ENCODE measurements around the gene RLN3. TPM values are rescaled to one million over a fixed set of nuclear protein-coding genes. Genes with fewer than 3 reads are reported as not detected.

The RLN3 gene
- total and polyA plus RNA-seq, 8 donors: not detected

GRCh38 chr19:13983213-13983889, 44.6 kb upstream of the RLN3 start:
- peak in 1 of 2 donors; percentile 75 for DNase-seq
- peaks cover 4 to 46% (median 39%) of the 10 kb centered on the region in 4 donors for H3K36me3 ChIP-seq
- TF ChIP-seq EP300 (IDR thresholded peaks at IDR 0.05) (no peak), POLR2AphosphoS5 (IDR thresholded peaks at IDR 0.05) (no peak), CTCF (IDR thresholded peaks at IDR 0.05) (no peak), POLR2A (IDR thresholded peaks at IDR 0.05) (no peak)
- peak overlapping the region in 2 of 5 donors; percentile 10 to 39 for H3K27ac ChIP-seq
- peaks cover 33 to 50% (median 35%) of the 10 kb centered on the region in 4 donors for H3K4me1 ChIP-seq
- no peaks in the 10 kb centered on the region for H3K9me3 ChIP-seq
- H3K4me3 ChIP-seq: no peak overlapping the region
- H3K27me3 ChIP-seq: no peaks in the 10 kb centered on the region
- 73 to 83% (median 76%) methylated on average over 11 to 21 of the region's 21 CpGs for WGBS, 5 donors
- intact Hi-C loops (cut with DNase I; ENCODE audit: low total_unique reads): no loop called here

GRCh38 chr19:13984186-13984585, 43.8 kb upstream of the RLN3 start:
- TF ChIP-seq POLR2AphosphoS5 (IDR thresholded peaks at IDR 0.05): no peak
- no peak for TF ChIP-seq CTCF (IDR thresholded peaks at IDR 0.05)
- no peak for TF ChIP-seq EP300 (IDR thresholded peaks at IDR 0.05)
- no peak for TF ChIP-seq POLR2A (IDR thresholded peaks at IDR 0.05)
- H3K27ac ChIP-seq: no peak overlapping the region
- H3K36me3 ChIP-seq: peaks cover 4 to 53% (median 46%) of the 10 kb centered on the region in 4 donors
- no peaks in the 10 kb centered on the region for H3K27me3 ChIP-seq
- 60 to 90% (median 77%) methylated on average over 1 to 15 of the region's 15 CpGs for WGBS, 5 donors
- DNase-seq: no peak
- peaks cover 24 to 46% (median 28%) of the 10 kb centered on the region in 4 donors for H3K4me1 ChIP-seq
- intact Hi-C loops (cut with DNase I; ENCODE audit: low total_unique reads): no loop called here
- H3K9me3 ChIP-seq: no peaks in the 10 kb centered on the region
- no peak overlapping the region for H3K4me3 ChIP-seq

GRCh38 chr19:13984875-13985741, 42.8 kb upstream of the RLN3 start:
- DNase-seq: no peak
- Histone ChIP-seq H3K36me3 (peaks cover 4 to 59% (median 51%) of the 10 kb centered on the region in 4 donors), H3K9me3 (no peaks in the 10 kb centered on the region), H3K4me1 (peaks cover 16 to 36% (median 22%) of the 10 kb centered on the region in 4 donors), H3K27me3 (no peaks in the 10 kb centered on the region), H3K4me3 (no peak overlapping the region), H3K27ac (peak overlapping the region in 4 of 5 donors; percentile 80 to 92 (median 87))
- intact Hi-C loops (cut with DNase I; ENCODE audit: low total_unique reads): no loop called here
- 86 to 91% (median 88%) methylated on average over 22 to 25 of the region's 25 CpGs for WGBS, 5 donors
- TF ChIP-seq CTCF (IDR thresholded peaks at IDR 0.05) (no peak), POLR2A (IDR thresholded peaks at IDR 0.05) (no peak), EP300 (IDR thresholded peaks at IDR 0.05) (no peak), POLR2AphosphoS5 (IDR thresholded peaks at IDR 0.05) (no peak)

- 75 to 80% (median 78%) methylated on average over 9 to 10 of the region's 10 CpGs for WGBS, 5 donors
- H3K27ac ChIP-seq: peak overlapping the region; percentile 77 to 92 (median 85)
- intact Hi-C loops (cut with DNase I; ENCODE audit: low total_unique reads): no loop called here
- peaks cover 4 to 59% (median 52%) of the 10 kb centered on the region in 4 donors for H3K36me3 ChIP-seq
- H3K27me3 ChIP-seq: no peaks in the 10 kb centered on the region
- no peak for DNase-seq
- H3K4me1 ChIP-seq: peaks cover 15 to 36% (median 22%) of the 10 kb centered on the region in 4 donors
- no peaks in the 10 kb centered on the region for H3K9me3 ChIP-seq
- no peak for TF ChIP-seq EP300 (IDR thresholded peaks at IDR 0.05)
- no peak for TF ChIP-seq POLR2A (IDR thresholded peaks at IDR 0.05)
- TF ChIP-seq CTCF (IDR thresholded peaks at IDR 0.05): no peak
- TF ChIP-seq POLR2AphosphoS5 (IDR thresholded peaks at IDR 0.05): no peak
- no peak overlapping the region for H3K4me3 ChIP-seq
These were observed 42.1 kb upstream of the RLN3 start for GRCh38 chr19:13985771-13986347.
